ENCODE measurements around the gene VANGL2. TPM values are rescaled to one million over a fixed set of nuclear protein-coding genes. Genes with fewer than 3 reads are reported as not detected.

VANGL2 gene
- total and polyA plus RNA-seq, 9 of the 15 experiments (the other 6 are each of a cell fraction or from before 2014, with no cell fraction given) = 0.28 to 4.0 (median 0.98) TPM

DNA sequence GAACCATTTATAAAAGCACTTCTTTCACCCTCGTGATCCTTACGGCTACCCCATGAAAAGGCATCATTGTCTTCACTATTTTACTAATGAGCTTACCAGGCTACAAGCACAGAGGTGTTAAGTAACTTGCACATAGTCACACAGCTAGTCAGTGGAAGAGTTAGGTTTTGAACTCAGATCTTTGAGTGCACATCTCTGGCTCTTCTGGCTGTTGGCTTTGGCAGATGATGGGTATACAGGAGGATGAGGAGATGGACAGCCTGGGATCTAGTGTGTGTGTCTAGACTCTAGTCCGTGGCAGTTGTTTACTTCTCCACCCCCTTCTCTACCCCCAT lies 11.6 kb downstream of the VANGL2 start:
- H3K4me1 ChIP-seq (replicated peaks in 1 of 2; ENCODE audit: control insufficient read depth in 2 of 2, insufficient read depth in 2 of 2, low read length in 2 of 2) = peaks cover 9 to 16% of the 10 kb centered on the region in 2 experiments; a peak in 4 of 5 replicates
- H3K79me2 ChIP-seq (ENCODE audit: control insufficient read depth, insufficient read depth, low read length) = no peaks in the 10 kb centered on the region
- H3K27ac ChIP-seq (ENCODE audit: extremely low read depth, low read depth, low read length) = no peak overlapping the region
- H3K9me3 ChIP-seq (replicated peaks; ENCODE audit: control insufficient read depth, insufficient read depth, low read depth, low read length) = no peaks in the 10 kb centered on the region
- H4K20me1 ChIP-seq (replicated peaks; ENCODE audit: control insufficient read depth, insufficient read depth, low read length) = no peaks in the 10 kb centered on the region
- 26% methylated on average over 3 of the region's 3 CpGs for WGBS (ENCODE audit: insufficient coverage, low coverage, missing lambda C conversion rate)
- CTCF ChIA-PET (ENCODE audit: low intra/inter-chr PET ratio) = no interaction called here
- H3K36me3 ChIP-seq (ENCODE audit: control insufficient read depth, insufficient read depth, low read length) = no peaks in the 10 kb centered on the region; the same call in 2 of the 3 replicates
- H2AFZ ChIP-seq (ENCODE audit: low read depth, low read length) = no peak overlapping the region
- TF ChIP-seq BCOR (IDR thresholded peaks at IDR 0.05) = peak; percentile 83; the same call in 1 of the 2 replicates
- peak; percentile 51 for TF ChIP-seq ZFP36 (IDR thresholded peaks at IDR 0.05; ENCODE audit: low read depth, low read length, partially characterized antibody)
- TF ChIP-seq BRF2 (IDR thresholded peaks at IDR 0.05; ENCODE audit: borderline replicate concordance, insufficient read depth, insufficient read length) = no peak
- 0 out of 2 replicates have a peak, but pooled peaks have one; percentile 41 for TF ChIP-seq HDAC2 (IDR thresholded peaks at IDR 0.05)
- no peak for TF ChIP-seq ARID2 (IDR thresholded peaks at IDR 0.05)
- peak; percentile 96 for TF ChIP-seq RBM25 (IDR thresholded peaks at IDR 0.05; ENCODE audit: low read depth, low read length, severe bottlenecking)
- peak in 1 of 2 experiments; percentile 55; a peak in 2 of 4 replicates for TF ChIP-seq KDM1A (IDR thresholded peaks at IDR 0.05)
- TF ChIP-seq KLF6 (CRISPR knock-in tag; IDR thresholded peaks at IDR 0.05; ENCODE audit: borderline replicate concordance) = no peak
- no peak for TF ChIP-seq NR0B1 (IDR thresholded peaks at IDR 0.05; ENCODE audit: partially characterized antibody)
- TF ChIP-seq CBFA2T3 (IDR thresholded peaks at IDR 0.05) = no peak
- TF ChIP-seq PHTF2 (CRISPR knock-in tag; IDR thresholded peaks at IDR 0.05) = no peak
- no peak for TF ChIP-seq EP300 (IDR thresholded peaks at IDR 0.05; ENCODE audit: low read length)
- FAIRE-seq (no peak), ATAC-seq (no peak), DNase-seq (ENCODE audit: extremely low read depth in 1 of 4, low spot score in 3 of 4) (no peak)
- H3K9me1 ChIP-seq (ENCODE audit: control insufficient read depth, insufficient read depth, low read length) = no peaks in the 10 kb centered on the region
- H3K4me3 ChIP-seq = no peak overlapping the region
- no peak overlapping the region for H3K4me2 ChIP-seq (ENCODE audit: insufficient read depth, low read length)
- in situ Hi-C loops (cut with MboI) = no loop called here
- intact Hi-C loops (cut with micrococcal nuclease) = no loop called here
- POLR2A ChIA-PET = interaction anchor here (1.3 kb wide), 1 partner anchor 9 kb away, joined by 3 read pairs; no protein-coding TSS in a partner anchor
- H3K9ac ChIP-seq (ENCODE audit: insufficient read depth in 1 of 2, low read depth in 2 of 2, low read length in 2 of 2) = no peak overlapping the region
- no peaks in the 10 kb centered on the region for H3K27me3 ChIP-seq (ENCODE audit: control insufficient read depth in 2 of 2, insufficient read depth in 2 of 2, low read length in 2 of 2)
- BruUV-seq (replicated peaks) = no TSS peak

All from K562 (cell line).